Mesenchymal stem cell (in vitro differentiated cells and primary cell): ENCODE measurements around the gene CCDC141.

Source experiments
- DNase-seq: peaks from one replicate; pipeline ENCODE4 v3.0.0-alpha.2; 2013
- H2AFZ ChIP-seq: one replicate; pipeline ENCODE4 v1.6.1; 2013; ENCODE audit warnings: low read depth, mild to moderate bottlenecking, control low read depth, inconsistent platforms, low read length, moderate library complexity
- H2AK5ac ChIP-seq: 2 replicates; pipeline ENCODE4 v1.6.1; 2013; ENCODE audit warnings: low read length, moderate library complexity, mild to moderate bottlenecking, inconsistent platforms; ENCODE audit not compliant: severe bottlenecking
- H2BK120ac ChIP-seq: one replicate; pipeline ENCODE4 v1.6.1; 2013; ENCODE audit warnings: low read depth, mild to moderate bottlenecking, inconsistent platforms, low read length, moderate library complexity
- H2BK12ac ChIP-seq, 2 experiments: one replicate each; pipeline ENCODE4 v1.6.1; 2013; ENCODE audit warnings: inconsistent platforms in 2 of 2, low read length in 2 of 2, mild to moderate bottlenecking in 2 of 2, moderate library complexity in 2 of 2, control low read depth in 1 of 2
- H2BK15ac ChIP-seq: one replicate; pipeline ENCODE4 v1.6.1; 2013; ENCODE audit warnings: mild to moderate bottlenecking, low read depth, inconsistent platforms; ENCODE audit not compliant: poor library complexity, severe bottlenecking
- H2BK5ac ChIP-seq: 2 replicates; pipeline ENCODE4 v1.6.1; 2013; ENCODE audit warnings: low read depth, mild to moderate bottlenecking, low read length, control low read depth, inconsistent platforms; ENCODE audit not compliant: poor library complexity, severe bottlenecking
- H3K14ac ChIP-seq, 2 experiments: one replicate each; pipeline ENCODE4 v1.6.1; 2013; ENCODE audit warnings: inconsistent platforms in 2 of 2, low read length in 2 of 2, control low read depth in 1 of 2, mild to moderate bottlenecking in 1 of 2, moderate library complexity in 1 of 2
- H3K18ac ChIP-seq, 2 experiments: one replicate each; pipeline ENCODE4 v1.6.1; 2013; ENCODE audit warnings: inconsistent platforms in 2 of 2, low read length in 2 of 2, control low read depth in 1 of 2, low read depth in 1 of 2, mild to moderate bottlenecking in 1 of 2
- H3K23ac ChIP-seq, 2 experiments: one replicate each; pipeline ENCODE4 v1.6.1; 2013; ENCODE audit warnings: inconsistent platforms in 2 of 2, low read length in 2 of 2, mild to moderate bottlenecking in 2 of 2, moderate library complexity in 2 of 2, control low read depth in 1 of 2
- H3K27ac ChIP-seq: 2 replicates; pipeline ENCODE4 v1.5.1; 2013; ENCODE audit warnings: mild to moderate bottlenecking, moderate library complexity, low read length, control low read depth, inconsistent platforms; ENCODE audit not compliant: poor library complexity, severe bottlenecking
- H3K27me3 ChIP-seq, 2 experiments: 2 replicates each; pipeline versions ENCODE4 v1.6.1 to v1.7.0; 2013; ENCODE audit warnings: low read length in 2 of 2, mild to moderate bottlenecking in 2 of 2, moderate library complexity in 2 of 2, control low read depth in 1 of 2, inconsistent platforms in 1 of 2; ENCODE audit not compliant: control insufficient read depth in 1 of 2, insufficient read depth in 1 of 2
- H3K36me3 ChIP-seq, 2 experiments: 2 replicates each; pipeline versions ENCODE4 v1.6.1 to v1.7.0; 2013; ENCODE audit warnings: low read length in 2 of 2, control low read depth in 1 of 2, inconsistent platforms in 1 of 2, low read depth in 1 of 2, mild to moderate bottlenecking in 1 of 2; ENCODE audit not compliant: insufficient read depth in 2 of 2, control insufficient read depth in 1 of 2
- H3K4ac ChIP-seq, 2 experiments: one replicate each; pipeline ENCODE4 v1.6.1; 2013; ENCODE audit warnings: inconsistent platforms in 2 of 2, low read length in 2 of 2, mild to moderate bottlenecking in 2 of 2, moderate library complexity in 2 of 2, control low read depth in 1 of 2, low read depth in 1 of 2
- H3K4me1 ChIP-seq: 2 replicates; pipeline ENCODE4 v1.6.1; 2013; ENCODE audit warnings: low read depth, low read length, control low read depth; ENCODE audit not compliant: control insufficient read depth, insufficient read depth
- H3K4me2 ChIP-seq: 2 replicates; pipeline ENCODE4 v1.6.1; 2013; ENCODE audit warnings: low read length, mild to moderate bottlenecking, inconsistent platforms; ENCODE audit not compliant: poor library complexity, severe bottlenecking
- H3K4me3 ChIP-seq, 2 experiments: 2 replicates each; pipeline versions ENCODE4 v1.5.1 to v1.7.0; 2013; ENCODE audit warnings: low read length in 2 of 2, mild to moderate bottlenecking in 2 of 2, control low read depth in 1 of 2, low read depth in 1 of 2; ENCODE audit not compliant: insufficient read depth in 1 of 2
- H3K79me1 ChIP-seq: replicated peaks from 2 replicates; pipeline ENCODE4 v1.6.1; 2013; ENCODE audit warnings: mild to moderate bottlenecking, control low read depth, low read length, inconsistent platforms; ENCODE audit not compliant: poor library complexity, severe bottlenecking
- H3K9ac ChIP-seq: 2 replicates; pipeline ENCODE4 v1.7.0; 2013; ENCODE audit warnings: mild to moderate bottlenecking, low read length, moderate library complexity
- H3K9me3 ChIP-seq: 2 replicates; pipeline ENCODE4 v1.7.0; 2013; ENCODE audit warnings: mild to moderate bottlenecking, low read length; ENCODE audit not compliant: control insufficient read depth
- H4K8ac ChIP-seq: one replicate; pipeline ENCODE4 v1.6.1; 2013; ENCODE audit warnings: inconsistent platforms, mild to moderate bottlenecking, low read length, moderate library complexity
- H4K91ac ChIP-seq: one replicate; pipeline ENCODE4 v1.6.1; 2013; ENCODE audit warnings: mild to moderate bottlenecking, low read length, inconsistent platforms
- WGBS: methylation state at CpG from one replicate; pipeline ENCODE4 v1.1.7; 2013; ENCODE audit warnings: mixed read lengths; 5-methylcytosine and 5-hydroxymethylcytosine counted together

Gene CCDC141

DNA sequence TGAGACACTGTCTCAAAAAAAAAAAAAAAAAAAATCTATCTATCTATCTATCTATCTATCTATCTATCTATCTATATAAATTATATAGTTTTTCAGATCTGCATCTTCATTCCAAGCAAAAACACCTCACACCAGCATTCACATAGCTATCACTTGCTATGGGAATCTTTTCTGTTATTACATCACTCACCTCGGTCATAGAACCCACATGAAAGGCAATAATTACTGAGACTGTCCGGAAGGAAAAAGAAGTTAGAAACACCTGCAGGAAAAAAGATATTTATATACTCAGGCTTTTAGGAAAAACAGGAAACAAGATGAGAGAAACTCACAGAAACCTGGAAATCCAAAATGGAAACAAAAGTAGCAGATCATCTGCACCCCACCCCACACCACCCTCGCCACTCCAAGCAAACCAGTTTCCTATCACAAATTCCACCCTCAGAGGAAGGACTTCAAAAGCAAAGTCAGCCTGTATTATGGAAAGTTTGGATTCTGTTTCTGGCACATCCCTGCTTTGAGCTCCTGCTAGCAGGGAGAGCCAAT lies 21.9 kb upstream of the CCDC141 start:
- H4K8ac ChIP-seq: no peak overlapping the region

DNA sequence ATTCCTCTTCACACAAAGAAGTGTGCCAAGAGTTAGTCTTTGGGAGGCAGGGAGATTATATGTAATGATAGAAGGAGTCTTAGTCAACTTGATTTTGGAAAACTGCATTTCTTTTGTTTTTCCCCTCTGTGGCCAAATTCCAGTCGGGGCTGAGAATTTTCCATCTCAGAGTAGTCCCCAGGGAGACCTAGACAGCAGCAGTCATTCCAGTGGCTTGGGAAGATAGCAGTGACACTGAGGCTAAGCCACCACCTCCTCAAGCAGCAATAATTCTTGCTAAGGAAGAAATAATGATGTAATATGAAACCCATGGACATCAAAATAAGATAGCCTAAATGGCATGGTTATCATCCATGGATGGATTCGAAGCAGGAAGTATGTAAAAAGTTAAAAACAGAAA lies 21.0 kb upstream of the CCDC141 start:
- Histone ChIP-seq H3K79me1 (no peaks in the 10 kb centered on the region), H2BK12ac (no peak overlapping the region), H3K27ac (no peak overlapping the region), H3K14ac (no peak overlapping the region), H4K8ac (no peak overlapping the region), H4K91ac (no peak overlapping the region), H2AK5ac (no peak overlapping the region), H3K4me3 (no peak overlapping the region), H3K23ac (no peak overlapping the region), H3K4me2 (no peak overlapping the region), H2BK5ac (no peak overlapping the region), H3K9ac (no peak overlapping the region), H2BK15ac (no peak overlapping the region), H3K4ac (no peak overlapping the region), H2BK120ac (no peak overlapping the region), H3K36me3 (no peaks in the 10 kb centered on the region), H2AFZ (no peak overlapping the region), H3K4me1 (no peaks in the 10 kb centered on the region), H3K27me3 (no peaks in the 10 kb centered on the region), H3K9me3 (no peaks in the 10 kb centered on the region), H3K18ac (no peak overlapping the region)
- WGBS: 75% methylated on average over 1 of the region's 2 CpGs
- no peak for DNase-seq

More for the DNA sequence above, 21.9 kb upstream of the CCDC141 start:
- no peak overlapping the region for H3K27ac ChIP-seq
- no peak overlapping the region for H2AK5ac ChIP-seq
- no peak overlapping the region for H2BK120ac ChIP-seq
- no peak overlapping the region for H3K4ac ChIP-seq
- no peak overlapping the region for H3K14ac ChIP-seq
- no peak overlapping the region for H3K23ac ChIP-seq
- H3K4me1 ChIP-seq: no peaks in the 10 kb centered on the region
- peaks cover under 1% of the 10 kb centered on the region for H3K9me3 ChIP-seq
- H3K36me3 ChIP-seq: no peaks in the 10 kb centered on the region
- no peak overlapping the region for H3K4me3 ChIP-seq
- no peak for DNase-seq
- H3K27me3 ChIP-seq: no peaks in the 10 kb centered on the region
- H2BK12ac ChIP-seq: no peak overlapping the region
- no peaks in the 10 kb centered on the region for H3K79me1 ChIP-seq
- H4K91ac ChIP-seq: no peak overlapping the region
- 78% methylated on average over 1 of the region's 3 CpGs for WGBS
- no peak overlapping the region for H2BK5ac ChIP-seq
- H2AFZ ChIP-seq: no peak overlapping the region
- H2BK15ac ChIP-seq: no peak overlapping the region
- H3K4me2 ChIP-seq: no peak overlapping the region
- no peak overlapping the region for H3K18ac ChIP-seq
- H3K9ac ChIP-seq: no peak overlapping the region

DNA sequence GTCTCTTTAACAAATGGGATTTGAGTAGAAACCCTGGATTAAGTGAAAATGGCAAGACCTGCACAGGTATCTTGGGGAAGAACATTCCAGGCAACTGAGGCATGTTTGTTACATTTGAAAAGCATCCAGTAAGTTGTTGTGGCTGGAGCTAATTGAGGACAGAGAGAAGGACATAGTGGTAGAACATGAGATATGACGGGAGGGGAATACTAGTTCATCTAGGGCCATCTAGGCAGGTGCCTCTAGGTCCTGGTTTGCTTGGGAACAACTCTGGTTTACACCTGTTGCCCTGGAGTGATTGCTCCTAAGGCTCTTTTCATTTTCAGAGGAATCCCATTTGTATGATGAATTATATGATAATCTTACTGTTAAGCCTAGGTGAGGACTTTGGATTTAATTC lies 19.7 kb upstream of the CCDC141 start:
- H2BK120ac ChIP-seq: no peak overlapping the region
- no peaks in the 10 kb centered on the region for H3K79me1 ChIP-seq
- H3K9ac ChIP-seq: no peak overlapping the region
- H3K4me1 ChIP-seq: no peaks in the 10 kb centered on the region
- no peak overlapping the region for H2BK15ac ChIP-seq
- H4K91ac ChIP-seq: no peak overlapping the region
- no peak overlapping the region for H4K8ac ChIP-seq
- H3K9me3 ChIP-seq: no peaks in the 10 kb centered on the region
- no peak overlapping the region for H3K4ac ChIP-seq
- no peak for DNase-seq
- no peaks in the 10 kb centered on the region for H3K36me3 ChIP-seq
- no peak overlapping the region for H3K18ac ChIP-seq
- no peak overlapping the region for H2AK5ac ChIP-seq
- no peak overlapping the region for H3K27ac ChIP-seq
- no peak overlapping the region for H3K23ac ChIP-seq
- no peaks in the 10 kb centered on the region for H3K27me3 ChIP-seq
- no peak overlapping the region for H2AFZ ChIP-seq
- no peak overlapping the region for H3K4me3 ChIP-seq
- WGBS: 42% methylated on average over 1 of the region's 1 CpG
- no peak overlapping the region for H2BK5ac ChIP-seq
- H2BK12ac ChIP-seq: no peak overlapping the region
- no peak overlapping the region for H3K4me2 ChIP-seq
- no peak overlapping the region for H3K14ac ChIP-seq

DNA sequence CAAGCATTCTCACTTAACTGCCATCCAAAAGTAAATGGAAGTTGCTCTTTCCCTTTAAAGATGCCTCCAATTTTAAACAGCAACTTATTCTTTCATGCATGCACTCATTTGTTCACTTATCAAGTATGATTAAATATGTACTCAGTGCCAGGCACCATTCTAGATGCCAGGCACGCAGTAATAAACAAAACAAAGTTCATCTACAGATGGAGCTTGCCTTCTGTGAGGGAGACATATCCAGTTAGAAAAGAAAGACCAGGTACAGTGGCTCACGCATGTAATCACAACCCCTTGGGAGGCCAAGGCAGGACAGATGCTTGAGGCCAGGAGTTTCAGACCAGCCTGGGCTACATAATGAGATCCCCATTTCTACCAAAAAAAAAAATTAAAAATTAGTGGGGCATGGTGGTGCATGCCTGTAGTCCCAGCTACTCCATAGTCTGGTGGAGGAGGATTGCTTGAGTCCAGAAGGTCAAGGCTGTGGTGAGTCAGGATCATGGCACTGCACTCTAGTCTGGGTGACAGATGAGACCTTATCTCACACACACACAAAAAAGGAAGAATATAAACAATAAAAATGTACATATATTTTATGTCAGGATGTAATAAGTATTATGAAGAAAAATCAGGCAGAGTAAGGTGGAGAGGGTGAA lies 19.2 kb upstream of the CCDC141 start:
- H2AK5ac ChIP-seq: no peak overlapping the region
- H2BK120ac ChIP-seq: no peak overlapping the region
- no peak overlapping the region for H2AFZ ChIP-seq
- H3K14ac ChIP-seq: no peak overlapping the region
- H3K27ac ChIP-seq: no peak overlapping the region
- H3K4ac ChIP-seq: no peak overlapping the region
- no peaks in the 10 kb centered on the region for H3K9me3 ChIP-seq
- no peak overlapping the region for H2BK5ac ChIP-seq
- no peak overlapping the region for H3K18ac ChIP-seq
- H4K8ac ChIP-seq: no peak overlapping the region
- H3K36me3 ChIP-seq: no peaks in the 10 kb centered on the region
- H3K4me3 ChIP-seq: no peak overlapping the region
- DNase-seq: no peak
- H3K27me3 ChIP-seq: no peaks in the 10 kb centered on the region
- 27% methylated on average over 1 of the region's 2 CpGs for WGBS
- no peak overlapping the region for H3K4me2 ChIP-seq
- H3K79me1 ChIP-seq: no peaks in the 10 kb centered on the region
- no peak overlapping the region for H3K9ac ChIP-seq
- no peak overlapping the region for H3K23ac ChIP-seq
- no peak overlapping the region for H2BK15ac ChIP-seq
- no peak overlapping the region for H2BK12ac ChIP-seq
- no peaks in the 10 kb centered on the region for H3K4me1 ChIP-seq
- H4K91ac ChIP-seq: no peak overlapping the region
